ENCODE data around the gene UMPS.

Gene UMPS

GRCh38 chr3:124766113-124767095 is 36.2 kb downstream of the UMPS start:
- Histone ChIP-seq H3K4me1 (peaks cover 0 to 26% (median 16%) of the 10 kb centered on the region in 4 donors), H3K9me3 (no peaks in the 10 kb centered on the region), H3K36me3 (peaks cover 59 to 76% (median 72%) of the 10 kb centered on the region in 3 donors), H3K27me3 (no peaks in the 10 kb centered on the region), H3K27ac (no peak overlapping the region), H3K4me3 (no peak overlapping the region)
- intact Hi-C loops (cut with DNase I; ENCODE audit: low total_unique reads), result no loop called here
- no peak for TF ChIP-seq CTCF (IDR thresholded peaks at IDR 0.05)
- DNase-seq, result peak in 1 of 2 donors; percentile 15

GRCh38 chr3:124767264-124767663 is 37.0 kb downstream of the UMPS start:
- H3K27me3 ChIP-seq, result no peaks in the 10 kb centered on the region
- no peaks in the 10 kb centered on the region for H3K9me3 ChIP-seq
- DNase-seq, result no peak
- no peak overlapping the region for H3K27ac ChIP-seq
- peaks cover 59 to 76% (median 72%) of the 10 kb centered on the region in 3 donors for H3K36me3 ChIP-seq
- no peak for TF ChIP-seq CTCF (IDR thresholded peaks at IDR 0.05)
- H3K4me1 ChIP-seq, result peaks cover 0 to 26% (median 23%) of the 10 kb centered on the region in 4 donors
- intact Hi-C loops (cut with DNase I; ENCODE audit: low total_unique reads), result no loop called here
- no peak overlapping the region for H3K4me3 ChIP-seq

DNA sequence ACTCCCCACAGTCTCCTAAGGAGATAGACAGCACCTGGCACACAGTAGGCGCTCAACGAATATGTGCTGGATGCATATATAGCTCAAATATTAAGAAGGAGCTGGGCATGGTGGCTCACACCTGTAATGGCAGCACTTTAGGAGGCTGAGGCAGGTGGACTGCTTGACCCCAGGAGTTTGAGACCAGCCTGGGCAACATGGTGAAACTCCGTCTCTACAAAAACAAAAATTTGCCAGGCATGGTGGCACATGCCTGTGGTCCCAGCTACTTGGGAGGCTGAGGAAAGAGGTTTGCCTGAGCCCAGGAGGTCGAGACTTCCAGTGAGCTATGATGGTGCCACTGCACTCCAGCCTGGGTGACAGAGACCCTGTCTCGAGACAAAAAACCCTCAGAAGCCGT is 37.4 kb downstream of the UMPS start:
- peak in 1 of 2 donors; percentile 20 for DNase-seq
- Histone ChIP-seq H3K27me3 (no peaks in the 10 kb centered on the region), H3K36me3 (peaks cover 59 to 72% (median 69%) of the 10 kb centered on the region in 3 donors), H3K27ac (no peak overlapping the region), H3K4me1 (peaks cover 0 to 28% (median 27%) of the 10 kb centered on the region in 4 donors), H3K9me3 (no peaks in the 10 kb centered on the region), H3K4me3 (no peak overlapping the region)
- TF ChIP-seq CTCF (IDR thresholded peaks at IDR 0.05), result no peak
- intact Hi-C loops (cut with DNase I; ENCODE audit: low total_unique reads), result no loop called here

DNA sequence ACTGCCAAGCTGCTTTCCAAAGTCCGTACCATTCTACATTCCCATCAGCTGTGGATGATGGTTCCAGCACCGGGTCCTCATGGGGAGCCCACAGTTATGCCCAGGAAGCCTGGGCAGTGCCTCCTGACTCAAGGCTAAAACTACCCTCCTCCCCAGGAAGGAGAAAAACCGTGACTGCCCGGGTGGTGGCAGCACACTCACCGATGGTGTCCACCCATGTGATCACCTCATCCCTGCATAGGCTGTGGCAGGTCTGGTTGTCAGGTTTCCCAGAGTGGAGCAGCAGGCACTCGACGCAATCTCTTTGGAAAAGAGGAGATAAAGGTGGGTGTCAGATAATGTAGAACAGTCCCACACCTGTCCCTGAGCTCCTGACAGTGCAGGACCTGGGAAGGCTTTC is 38.6 kb downstream of the UMPS start:
- DNase-seq, result peak in 1 of 2 donors; percentile 12
- peaks cover 50 to 67% (median 58%) of the 10 kb centered on the region in 3 donors for H3K36me3 ChIP-seq
- intact Hi-C loops (cut with DNase I; ENCODE audit: low total_unique reads), result no loop called here
- no peak overlapping the region for H3K27ac ChIP-seq
- no peaks in the 10 kb centered on the region for H3K9me3 ChIP-seq
- peaks cover 0 to 39% (median 35%) of the 10 kb centered on the region in 4 donors for H3K4me1 ChIP-seq
- TF ChIP-seq CTCF (IDR thresholded peaks at IDR 0.05), result no peak
- no peak overlapping the region for H3K4me3 ChIP-seq
- no peaks in the 10 kb centered on the region for H3K27me3 ChIP-seq

GRCh38 chr3:124769462-124769861 is 39.2 kb downstream of the UMPS start:
- Histone ChIP-seq H3K36me3 (peaks cover 43 to 60% (median 52%) of the 10 kb centered on the region in 3 donors), H3K4me3 (no peak overlapping the region), H3K9me3 (no peaks in the 10 kb centered on the region), H3K27ac (peak overlapping the region in 1 of 2 donors; percentile 66), H3K4me1 (peaks cover 0 to 46% (median 41%) of the 10 kb centered on the region in 4 donors), H3K27me3 (no peaks in the 10 kb centered on the region)
- intact Hi-C loops (cut with DNase I; ENCODE audit: low total_unique reads), result no loop called here
- DNase-seq, result peak in 1 of 2 donors; percentile 19
- no peak for TF ChIP-seq CTCF (IDR thresholded peaks at IDR 0.05)
